HG02970 (cell line): ENCODE data around the gene PSMA7.
A peak's percentile ranks its signal among the peaks of the same experiment; 100 is the strongest.

ENCODE experiments used
- ATAC-seq: cut with Tn5 transposase; IDR thresholded peaks from one replicate; pipeline ENCODE4 v1.9.1; 2021; ENCODE audit warnings: mild to moderate bottlenecking, moderate library complexity, moderate number of reproducible peaks; ENCODE audit not compliant: unreplicated experiment, low FRiP score

Gene PSMA7

DNA sequence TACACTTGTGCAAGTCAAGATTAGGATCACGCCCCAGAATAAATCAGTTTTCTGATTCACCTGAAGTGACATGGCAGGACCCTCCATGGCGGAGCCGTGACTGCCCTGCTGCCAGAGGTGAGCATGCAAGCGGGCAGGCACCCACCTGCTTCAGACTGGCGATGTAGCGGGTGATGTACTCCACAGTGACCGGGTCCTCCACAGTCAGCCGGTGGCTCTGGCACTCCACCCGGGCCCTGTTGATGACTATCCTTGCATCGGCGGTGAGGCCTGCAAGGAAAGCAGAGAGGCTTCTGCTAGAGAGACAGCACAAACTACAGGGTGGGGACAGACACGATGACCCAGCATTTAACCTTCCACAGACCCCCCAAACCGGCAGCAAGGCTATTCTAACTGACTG lies 3.6 kb downstream of the PSMA7 start:
- ATAC-seq: no peak

DNA sequence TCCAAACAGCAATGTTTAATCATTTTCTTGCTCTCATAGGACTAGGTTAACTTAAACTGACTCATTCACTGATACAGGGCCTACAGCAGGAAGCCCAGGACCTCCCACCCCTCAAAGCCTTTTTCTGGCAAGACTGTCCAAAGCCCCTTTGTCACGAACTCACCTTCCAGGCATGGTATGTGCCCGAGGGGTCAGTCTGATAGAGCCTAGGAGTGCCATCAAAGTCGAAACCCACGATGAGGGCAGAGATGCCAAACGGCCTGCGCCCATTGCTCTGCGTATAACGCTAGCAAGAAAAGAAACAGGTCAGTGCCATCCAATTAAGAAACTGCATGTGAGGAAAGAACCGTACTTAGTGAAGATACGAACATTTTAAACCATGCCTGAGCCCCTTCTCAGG lies 4.3 kb downstream of the PSMA7 start:
- no peak for ATAC-seq

DNA sequence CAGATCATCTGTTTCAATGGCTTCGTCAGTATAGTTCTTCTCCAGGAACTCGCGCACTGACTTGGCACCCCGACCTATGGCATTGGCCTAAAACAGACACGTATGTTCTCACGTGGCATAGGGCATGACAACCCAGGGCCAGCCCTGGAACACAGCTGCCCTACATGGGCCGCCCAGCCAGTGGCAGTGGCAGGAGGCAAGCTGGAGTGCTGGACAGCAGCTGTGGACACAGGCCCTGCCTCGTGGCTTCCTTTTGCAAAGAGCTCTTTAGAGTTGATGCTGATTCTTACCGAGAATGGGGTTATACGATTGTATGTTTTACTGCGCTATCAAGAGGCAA lies 5.0 kb downstream of the PSMA7 start:
- no peak for ATAC-seq

DNA sequence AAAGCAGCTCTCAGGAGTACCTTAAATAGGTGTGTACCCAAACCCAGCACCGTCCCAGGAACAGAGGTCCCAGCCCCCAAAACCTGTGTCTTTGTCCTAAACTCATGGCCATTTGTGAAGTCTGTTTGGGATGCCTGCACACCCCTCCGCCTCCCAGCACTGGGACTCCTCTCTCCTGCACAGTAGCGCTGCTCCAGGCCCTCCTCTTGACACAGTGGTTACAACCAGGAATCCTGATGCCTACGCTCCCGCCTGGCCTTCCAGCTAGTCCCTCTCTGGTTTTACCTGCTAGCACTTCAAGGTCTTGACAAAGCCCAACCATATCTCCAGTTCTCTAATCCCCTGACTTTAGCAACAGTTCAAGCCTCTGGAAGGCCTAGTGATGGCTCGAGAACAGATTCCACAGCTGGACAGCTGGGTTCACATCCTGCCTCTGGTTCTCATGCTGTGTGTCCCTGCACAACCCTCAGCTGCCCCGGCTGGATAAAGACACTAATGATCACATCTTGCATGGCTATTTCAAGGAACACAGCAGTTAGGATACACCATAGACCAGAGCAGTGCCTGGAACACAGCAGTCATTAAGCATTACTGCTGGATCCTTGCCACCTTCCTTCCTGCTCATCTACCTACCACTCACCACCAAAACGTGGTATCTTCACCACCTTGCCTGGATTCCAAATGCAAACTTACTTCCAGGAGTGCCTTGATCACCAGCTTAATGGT lies 5.6 kb downstream of the PSMA7 start:
- no peak for ATAC-seq

DNA sequence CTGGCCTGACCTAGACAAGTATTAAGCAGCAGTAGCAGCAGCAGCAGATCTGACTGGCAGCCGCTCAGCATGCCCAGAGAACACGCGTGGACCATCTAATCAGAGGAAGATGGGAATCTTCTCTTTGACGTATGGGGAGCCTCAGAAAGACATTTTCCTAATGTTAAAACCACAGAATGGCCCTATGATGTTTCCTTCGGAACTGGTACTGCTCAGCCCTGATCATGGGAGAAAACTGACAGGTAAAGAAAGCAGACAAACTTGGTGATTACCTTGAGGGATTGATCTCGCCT lies 6.2 kb downstream of the PSMA7 start:
- ATAC-seq: no peak

DNA sequence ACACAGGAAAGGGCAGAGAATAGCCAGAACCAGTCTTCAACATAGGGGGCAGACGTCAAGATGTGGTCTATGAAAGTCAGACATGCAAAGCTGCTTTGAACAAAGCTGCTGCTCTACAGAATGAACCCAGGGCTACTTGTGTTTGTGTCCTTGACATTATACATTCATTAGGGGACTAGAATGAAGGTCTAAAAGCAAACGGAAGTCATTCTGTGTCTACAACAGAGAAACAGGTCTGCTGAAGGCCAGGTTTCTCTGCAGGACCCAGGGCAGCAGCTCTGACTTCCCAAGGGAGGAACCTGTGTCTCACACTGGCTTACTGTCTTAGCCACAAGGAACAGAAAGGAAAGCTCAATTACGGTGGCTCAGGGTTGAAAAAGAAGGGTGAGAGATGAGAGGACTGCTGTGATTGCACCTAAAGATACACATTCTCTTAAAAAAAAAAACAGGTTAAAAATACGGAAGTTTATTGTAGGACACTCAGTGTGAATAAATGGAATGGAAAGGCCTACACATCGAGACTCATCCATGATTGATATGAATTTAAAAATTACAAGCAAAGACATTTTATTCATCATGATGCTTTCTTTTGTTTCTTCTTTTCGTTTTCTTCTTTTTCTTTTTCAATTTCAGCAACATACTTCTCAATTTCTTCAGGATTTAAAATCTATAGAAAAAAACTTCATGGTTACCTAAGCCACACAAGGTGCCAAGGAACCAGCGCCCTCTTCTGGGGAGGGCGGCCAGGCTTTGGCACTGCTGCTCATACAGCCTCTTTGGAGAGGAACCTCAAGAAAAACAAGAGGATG lies 6.7 kb downstream of the PSMA7 start:
- no peak for ATAC-seq

DNA sequence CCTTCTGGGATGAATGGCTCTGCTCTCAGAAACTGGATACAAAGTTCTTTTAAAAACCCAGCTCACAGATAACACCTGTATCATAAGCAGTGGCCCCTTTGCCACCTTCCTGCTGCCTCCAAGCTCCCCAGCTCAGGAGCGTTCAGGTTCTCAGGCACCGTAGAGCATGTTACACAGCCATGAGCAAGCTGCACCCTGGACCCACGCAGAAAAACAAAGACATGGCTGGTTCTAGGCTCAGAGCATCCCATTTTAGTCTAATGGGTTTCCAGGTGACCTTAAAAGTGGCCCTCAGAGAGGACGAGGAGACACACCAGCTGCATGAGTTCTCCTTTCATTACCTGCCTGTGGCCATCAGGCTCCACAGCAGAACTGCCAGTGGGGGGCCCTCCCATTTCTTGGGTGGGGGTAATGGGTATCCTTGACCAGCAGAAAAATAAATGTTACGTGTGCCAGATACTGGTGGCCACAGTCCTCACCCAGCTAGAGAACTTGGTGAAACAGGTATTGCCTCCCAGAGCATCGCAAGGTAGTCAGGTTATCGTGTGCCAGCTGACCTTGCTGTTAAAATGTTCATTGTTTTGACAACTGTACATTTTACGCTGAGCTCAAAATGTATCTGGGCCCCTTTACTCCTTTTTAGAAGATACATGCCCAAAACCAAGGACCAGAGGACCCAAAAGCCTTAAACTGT lies 7.5 kb downstream of the PSMA7 start:
- ATAC-seq: no peak

DNA sequence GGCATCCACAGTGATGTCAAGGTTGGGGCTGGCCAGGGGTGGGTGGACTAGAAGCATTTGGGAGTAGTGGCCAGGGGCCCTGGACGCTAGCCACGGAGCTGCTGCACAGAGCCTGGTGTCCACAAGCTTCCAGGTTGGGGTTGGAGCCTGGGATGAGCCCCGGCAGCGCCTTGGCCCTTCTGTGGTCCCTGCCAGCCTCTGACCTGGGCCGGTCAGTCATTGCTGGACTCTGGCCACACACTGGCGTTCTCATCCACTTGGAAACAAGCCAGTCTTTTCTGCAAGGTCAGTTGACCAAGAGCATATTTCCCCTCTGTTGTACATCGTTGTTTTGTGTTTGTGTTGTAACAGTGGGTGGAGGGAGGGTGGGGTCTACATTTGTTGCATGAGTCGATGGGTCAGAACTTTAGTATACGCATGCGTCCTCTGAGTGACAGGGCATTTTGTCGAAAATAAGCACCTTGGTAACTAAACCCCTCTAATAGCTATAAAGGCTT lies 8.4 kb downstream of the PSMA7 start:
- no peak for ATAC-seq

DNA sequence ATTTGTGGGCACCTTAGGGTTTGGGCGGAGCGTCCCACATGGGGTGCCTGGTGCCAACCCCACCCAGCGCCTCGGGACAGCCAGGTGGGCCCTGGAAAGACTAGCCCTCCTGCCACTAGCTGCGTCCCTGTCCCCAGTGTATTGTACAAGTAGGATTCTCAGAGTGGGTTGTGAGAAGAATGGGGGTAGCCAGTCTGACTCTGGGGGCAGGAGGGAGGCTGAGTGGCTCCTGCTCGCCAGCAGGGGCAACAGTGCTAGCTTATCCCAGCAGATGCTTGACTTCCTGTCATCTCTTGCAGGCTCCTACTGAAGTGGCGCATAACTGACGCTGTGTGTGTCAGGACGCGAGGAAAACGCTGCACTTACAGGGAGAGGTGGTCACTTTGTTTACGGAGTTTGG lies 9.3 kb downstream of the PSMA7 start:
- no peak for ATAC-seq

DNA sequence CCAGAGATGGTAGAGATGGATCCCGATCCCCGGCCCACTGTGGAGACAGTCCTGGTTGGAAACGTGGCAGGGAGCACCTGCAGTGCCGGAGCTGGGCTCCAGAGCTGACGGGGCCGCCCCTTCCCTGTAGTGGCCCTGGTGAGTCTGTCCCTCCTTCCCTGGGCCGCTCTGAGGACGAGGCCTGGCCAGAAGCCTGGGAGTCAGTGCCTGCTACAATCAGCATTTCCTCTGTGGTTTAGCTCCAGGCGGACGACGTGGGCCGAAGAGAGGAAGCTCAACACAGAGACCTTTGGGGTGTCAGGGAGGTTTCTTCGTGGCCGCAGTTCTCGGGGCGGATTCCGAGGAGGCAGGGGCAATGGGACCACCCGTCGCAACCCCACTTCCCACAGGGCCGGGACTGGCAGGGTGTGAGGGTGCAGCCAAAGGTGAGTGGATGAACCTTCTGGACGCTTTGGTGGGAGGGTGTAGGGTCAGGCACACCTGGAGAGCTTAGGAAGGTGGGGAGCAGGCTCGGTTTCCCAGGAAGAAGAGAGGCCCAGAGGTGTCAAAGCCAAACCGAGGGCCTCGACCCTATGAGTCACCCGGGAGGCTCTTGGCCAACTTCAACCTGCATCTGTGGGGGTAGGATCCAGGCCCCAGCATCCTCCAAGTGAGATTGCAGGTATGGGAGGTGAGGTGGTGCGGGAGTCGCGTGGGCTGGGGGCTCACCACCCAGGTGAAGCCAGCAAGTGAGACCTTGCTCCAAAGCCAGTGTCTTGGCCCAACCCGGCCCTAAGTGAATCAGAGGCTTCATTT lies 9.9 kb downstream of the PSMA7 start:
- no peak for ATAC-seq

DNA sequence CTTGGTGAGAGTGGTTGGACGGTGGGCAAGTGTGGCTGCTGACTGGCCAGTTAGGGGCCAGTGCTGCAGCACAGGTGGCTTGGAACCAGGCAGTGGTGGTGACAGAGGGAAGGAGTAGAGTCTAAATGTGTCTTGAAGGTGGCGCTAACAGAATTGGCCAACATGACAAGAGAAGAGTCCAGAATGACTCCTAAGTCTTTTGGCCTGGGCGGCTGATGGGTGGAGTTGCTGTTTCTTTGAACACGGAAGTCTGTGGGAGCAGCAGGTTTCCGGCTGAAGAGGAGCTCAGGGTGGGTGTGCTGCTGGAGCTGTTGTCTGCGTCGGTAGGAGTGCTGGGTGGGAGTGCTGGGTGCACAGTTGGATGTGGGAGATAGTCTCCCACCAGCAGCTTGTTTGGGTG lies 10.8 kb downstream of the PSMA7 start:
- ATAC-seq: no peak

DNA sequence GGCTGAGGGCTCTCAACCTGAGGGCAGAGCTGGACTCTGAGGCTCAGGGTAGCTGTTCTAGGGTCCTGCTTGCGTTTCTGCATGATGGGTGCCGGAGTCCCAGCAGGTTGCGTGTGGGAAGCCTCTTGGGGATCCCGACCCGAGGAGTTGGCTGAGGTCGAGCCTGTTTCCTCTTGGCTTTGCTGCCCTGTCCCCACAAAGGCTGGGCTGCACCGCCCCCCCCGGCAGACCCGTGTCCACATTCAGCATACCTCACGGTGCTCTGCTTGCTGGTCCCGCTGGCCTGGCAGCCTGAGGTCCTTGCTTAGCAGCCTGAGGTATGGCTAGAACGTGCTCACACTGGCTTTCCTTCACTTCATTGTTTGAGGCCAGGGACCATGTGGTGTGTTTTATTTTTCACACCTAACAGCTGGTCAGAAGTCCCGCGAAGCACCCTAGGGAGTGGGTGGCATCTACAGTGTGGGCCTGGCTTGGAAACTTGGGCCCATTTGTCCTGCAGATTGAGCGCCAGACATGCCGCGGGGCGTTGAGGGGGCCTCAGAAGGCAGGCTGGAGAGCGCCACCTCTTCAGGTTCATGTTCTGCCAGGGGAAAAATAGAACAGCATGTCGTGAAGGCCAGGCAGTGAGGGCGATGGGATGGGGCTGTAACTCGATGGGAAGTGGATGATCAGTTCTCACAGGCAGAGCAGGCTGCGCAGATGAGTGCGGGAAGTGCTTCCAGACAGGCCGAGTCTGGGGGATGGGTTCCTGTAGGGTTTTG lies 11.5 kb downstream of the PSMA7 start:
- ATAC-seq: no peak

DNA sequence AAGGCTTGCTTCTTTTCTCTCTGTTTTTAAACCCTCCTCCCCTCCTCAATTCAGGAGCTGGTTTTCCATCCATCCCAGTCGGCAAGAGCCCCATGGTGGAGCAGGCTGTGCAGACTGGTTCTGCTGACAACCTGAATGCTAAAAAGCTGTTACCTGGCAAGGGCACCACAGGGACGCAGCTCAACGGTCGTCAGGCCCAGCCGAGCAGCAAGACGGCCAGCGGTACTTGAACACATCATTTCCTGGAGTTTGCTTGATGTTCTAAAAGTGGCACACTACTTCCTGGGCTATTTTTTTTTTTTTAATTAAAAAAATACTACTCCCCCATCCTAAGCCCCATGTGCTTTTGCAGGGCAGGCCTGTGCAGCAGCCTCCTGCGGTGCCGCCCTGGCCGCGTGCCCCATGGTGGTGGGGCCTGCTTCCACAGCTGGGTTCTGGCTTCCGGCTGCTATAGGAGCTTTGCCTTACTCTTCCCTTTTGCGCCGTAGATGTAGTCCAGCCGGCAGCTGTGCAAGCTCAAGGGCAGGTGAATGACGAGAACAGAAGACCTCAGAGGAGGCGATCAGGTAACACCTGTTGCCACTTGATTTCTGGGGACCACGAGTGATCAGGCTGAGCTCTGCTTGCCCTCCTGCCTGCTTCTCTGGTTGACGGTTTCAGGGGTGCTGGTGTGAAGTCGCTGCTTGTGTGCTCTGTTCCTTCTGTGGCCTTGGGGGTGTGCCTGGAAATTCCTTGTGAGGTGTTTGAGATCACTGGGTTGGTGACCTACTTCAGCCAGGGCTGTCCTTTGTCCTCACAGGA lies 13.3 kb downstream of the PSMA7 start:
- no peak for ATAC-seq

DNA sequence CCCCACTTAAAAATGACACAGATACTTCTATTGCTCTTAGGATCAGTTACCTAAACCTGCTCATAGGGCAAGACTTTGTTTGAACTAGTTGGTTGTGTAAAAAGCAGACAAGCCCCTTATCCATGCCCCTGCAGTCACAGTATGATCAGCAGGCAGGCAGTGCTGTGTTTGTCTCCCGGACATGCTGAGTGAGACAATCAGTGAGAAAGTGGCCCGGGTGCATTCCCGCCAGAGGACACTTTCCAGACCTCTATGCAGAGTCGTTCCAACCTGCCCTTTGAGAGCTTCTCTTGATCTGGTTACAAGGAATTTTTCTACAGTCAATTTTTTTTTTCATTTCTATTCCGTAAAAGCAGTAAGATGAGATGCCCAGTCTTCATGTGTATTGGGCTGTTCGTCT lies 14.7 kb downstream of the PSMA7 start:
- ATAC-seq: no peak

DNA sequence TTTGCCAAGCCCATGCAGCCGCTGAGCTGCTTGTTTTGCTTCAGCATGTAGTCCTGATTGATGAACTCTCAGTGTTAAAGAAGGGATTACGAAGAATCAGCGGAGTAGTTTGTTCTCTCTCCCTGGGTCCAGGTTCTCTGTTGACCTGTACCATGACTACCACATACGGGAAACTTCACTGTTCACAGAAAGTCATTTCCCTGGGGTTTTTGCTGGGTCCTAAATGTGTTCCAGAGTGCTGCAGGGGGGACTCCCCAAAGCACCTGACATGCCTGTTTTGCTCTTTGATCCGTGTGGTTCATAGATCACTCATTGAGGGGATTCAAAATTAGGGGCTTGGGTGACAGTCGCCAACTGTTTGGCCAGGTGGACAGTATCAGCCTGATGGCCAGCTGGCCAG lies 15.4 kb downstream of the PSMA7 start:
- no peak for ATAC-seq

DNA sequence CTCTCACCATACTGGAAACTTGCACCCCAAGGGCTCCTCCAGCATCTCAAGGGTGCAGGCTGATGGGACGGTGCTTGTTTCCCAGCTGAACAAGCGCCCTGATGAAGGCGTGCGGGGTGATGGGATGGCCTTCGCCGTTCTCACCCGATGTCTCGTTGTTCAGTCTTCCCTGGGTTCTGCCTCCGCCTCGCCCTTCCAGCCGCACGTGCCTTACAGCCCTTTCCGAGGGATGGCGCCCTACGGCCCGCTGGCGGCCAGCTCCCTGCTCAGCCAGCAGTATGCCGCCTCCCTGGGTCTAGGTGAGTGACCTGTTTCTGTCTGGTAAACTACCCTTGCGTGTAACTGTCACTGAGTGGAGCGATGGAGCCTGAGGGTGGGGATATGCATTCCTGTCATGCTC lies 17.1 kb downstream of the PSMA7 start:
- no peak for ATAC-seq

DNA sequence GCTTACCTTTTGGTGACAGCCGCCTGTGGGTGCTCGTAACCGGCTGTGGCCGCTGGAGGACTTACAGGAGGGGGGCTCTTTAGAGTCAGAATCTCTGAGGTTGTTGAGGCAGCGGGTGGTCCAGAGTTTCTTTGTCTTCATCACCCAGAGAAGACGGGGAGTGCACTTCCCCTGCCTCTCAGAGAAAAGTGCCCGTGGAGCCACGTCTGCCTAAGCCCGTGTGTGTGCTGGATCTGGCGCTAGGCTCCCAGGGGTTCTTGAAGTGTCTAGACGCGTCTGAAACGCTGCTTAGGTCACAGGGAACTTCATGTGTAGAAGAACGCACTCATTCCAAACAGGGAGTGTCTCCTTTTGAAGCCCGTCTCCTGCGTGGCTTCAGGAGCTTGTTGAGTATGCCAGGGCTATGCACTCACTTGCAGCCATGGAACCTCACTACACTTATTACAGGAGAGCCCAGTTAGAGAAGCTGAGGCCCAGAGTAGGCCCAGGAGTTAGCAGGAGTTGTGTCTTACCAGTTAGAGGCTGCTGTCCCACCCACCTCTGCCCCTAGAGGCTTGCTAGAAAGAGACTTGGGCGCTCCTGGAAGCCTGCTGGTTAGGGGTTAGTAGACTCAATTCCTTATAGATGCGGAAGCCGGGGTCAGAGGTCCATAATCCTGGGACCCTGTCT lies 19.6 kb downstream of the PSMA7 start:
- no peak for ATAC-seq

DNA sequence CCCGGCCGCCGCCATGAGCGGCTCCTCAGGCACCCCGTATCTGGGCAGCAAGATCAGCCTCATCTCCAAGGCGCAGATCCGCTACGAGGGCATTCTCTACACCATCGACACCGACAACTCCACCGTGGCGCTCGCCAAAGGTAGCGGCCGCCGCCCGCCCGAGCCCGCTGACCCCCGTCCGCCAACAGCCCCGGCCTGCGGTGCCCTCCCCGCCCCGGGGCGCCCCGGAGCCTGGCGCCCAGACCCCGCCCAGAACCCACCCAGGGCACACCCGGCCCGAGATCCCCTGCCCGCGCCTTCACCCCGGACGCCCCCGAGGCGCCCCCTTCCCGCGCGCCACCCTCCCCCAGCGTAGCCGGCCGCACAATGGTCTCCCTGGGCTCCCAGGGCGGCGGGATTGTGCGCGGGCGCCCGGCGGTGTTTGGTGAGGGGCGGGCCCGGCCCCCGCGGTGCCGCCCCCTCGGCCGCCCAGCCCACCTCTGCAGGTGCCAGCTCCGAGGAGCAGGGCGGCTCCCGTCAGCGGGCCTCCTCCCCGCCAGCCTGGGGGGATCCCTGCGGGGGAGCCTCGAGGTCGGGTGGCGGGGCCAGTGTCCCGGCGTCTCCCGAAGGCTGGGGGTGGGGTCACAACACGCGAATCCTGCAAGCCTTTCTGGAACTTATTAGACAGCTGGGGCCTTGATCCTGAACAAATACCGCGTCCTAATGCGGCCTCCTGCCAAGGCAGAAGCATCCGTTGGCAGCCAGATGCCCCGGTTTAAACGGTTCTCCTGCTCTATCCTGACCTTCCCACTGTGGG lies 20.3 kb downstream of the PSMA7 start:
- ATAC-seq: peak; percentile 14
